Esophagus muscularis mucosa (tissue), 3 donors: ENCODE measurements around the gene NDC80.
"Not testable (repeated sequence)": the region's sequence is repeated elsewhere in the genome, so short reads cannot be mapped to it uniquely, and the experiment has no call there.

ENCODE experiments used
- POLR2A ChIP-seq: fragments of 450-650 bp; IDR thresholded peaks from one replicate; pipeline ENCODE4 v1.6.1; 2017; ENCODE audit warnings: antibody characterized with exemption, moderate library complexity, mild to moderate bottlenecking, low read depth
- TF ChIP-seq, protein P1 (sequence below), 3 experiments: fragments of 200-600 bp in 2 of 3; fragments of 450-650 bp in 1 of 3; sonication (generic) in 2 of 3; IDR thresholded peaks; one replicate each; pipeline ENCODE4 v1.5.1; 2017 to 2019; ENCODE audit warnings: antibody characterized with exemption in 3 of 3, mild to moderate bottlenecking in 2 of 3, moderate library complexity in 1 of 3

DNA sequence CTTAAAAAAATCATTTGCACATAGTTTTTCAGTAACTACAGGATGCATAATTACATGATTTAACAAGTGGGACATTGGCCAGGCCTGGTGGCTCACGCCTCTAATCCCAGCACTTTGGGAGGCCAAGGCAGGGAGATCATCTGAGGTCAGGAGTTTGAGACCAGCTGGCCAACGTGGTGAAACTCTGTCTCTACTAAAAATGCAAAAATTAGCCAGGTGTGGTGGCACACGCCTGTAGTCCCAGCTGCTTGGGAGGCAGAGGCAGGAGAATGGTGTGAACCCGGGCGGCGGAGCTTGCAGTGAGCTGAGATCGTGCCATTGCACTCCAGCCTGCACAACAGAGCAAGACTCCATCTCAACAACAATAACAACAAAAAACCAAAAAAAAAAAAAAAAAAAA lies 90.9 kb downstream of the NDC80 start:
- TF ChIP-seq POLR2A = not testable (repeated sequence)
- TF ChIP-seq, protein P1, sequence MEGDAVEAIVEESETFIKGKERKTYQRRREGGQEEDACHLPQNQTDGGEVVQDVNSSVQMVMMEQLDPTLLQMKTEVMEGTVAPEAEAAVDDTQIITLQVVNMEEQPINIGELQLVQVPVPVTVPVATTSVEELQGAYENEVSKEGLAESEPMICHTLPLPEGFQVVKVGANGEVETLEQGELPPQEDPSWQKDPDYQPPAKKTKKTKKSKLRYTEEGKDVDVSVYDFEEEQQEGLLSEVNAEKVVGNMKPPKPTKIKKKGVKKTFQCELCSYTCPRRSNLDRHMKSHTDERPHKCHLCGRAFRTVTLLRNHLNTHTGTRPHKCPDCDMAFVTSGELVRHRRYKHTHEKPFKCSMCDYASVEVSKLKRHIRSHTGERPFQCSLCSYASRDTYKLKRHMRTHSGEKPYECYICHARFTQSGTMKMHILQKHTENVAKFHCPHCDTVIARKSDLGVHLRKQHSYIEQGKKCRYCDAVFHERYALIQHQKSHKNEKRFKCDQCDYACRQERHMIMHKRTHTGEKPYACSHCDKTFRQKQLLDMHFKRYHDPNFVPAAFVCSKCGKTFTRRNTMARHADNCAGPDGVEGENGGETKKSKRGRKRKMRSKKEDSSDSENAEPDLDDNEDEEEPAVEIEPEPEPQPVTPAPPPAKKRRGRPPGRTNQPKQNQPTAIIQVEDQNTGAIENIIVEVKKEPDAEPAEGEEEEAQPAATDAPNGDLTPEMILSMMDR (IDR thresholded peaks at IDR 0.05) = not testable (repeated sequence)
